ENCODE data around the gene S100A12.

The S100A12 gene

DNA sequence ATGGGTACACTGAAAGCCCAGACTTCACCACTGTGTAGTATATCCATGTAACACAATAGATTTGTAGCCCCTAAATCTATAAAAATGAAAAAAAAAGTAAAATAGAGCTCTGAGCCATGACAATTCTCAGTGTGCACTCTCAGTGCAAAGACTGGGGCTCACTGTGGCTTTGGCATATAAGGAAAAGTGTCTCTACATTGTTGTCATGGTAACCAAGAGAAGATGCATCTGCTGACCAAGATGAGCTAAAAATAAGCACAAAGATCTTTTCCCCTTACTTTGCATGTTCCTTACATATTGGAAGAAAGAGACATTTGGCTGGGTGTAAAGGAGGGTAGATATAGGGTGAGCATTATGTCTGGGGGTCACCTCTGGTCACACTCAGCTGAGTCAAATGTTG is 38.8 kb downstream of the S100A12 start:
- no peak for DNase-seq (ENCODE audit: low read depth in 3 of 3)

DNA sequence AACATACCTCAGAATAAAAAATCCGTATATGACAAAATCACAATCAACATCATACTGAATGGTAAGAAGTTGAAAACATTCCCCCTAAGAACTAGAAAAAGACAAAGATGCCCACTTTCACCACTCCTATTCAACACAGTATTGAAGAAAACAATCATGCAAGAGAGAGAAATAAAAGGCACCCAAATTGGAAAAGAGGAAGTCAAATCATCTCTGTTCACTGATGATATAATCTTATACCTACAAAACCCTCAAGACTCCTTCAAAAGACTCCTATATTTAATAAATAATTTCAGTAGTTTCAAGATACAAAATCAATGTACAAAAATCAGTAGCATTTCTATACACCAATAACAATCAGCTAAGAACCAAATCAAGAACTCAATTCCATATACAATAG is 41.5 kb downstream of the S100A12 start:
- DNase-seq (ENCODE audit: low read depth in 3 of 3), result no peak

DNA sequence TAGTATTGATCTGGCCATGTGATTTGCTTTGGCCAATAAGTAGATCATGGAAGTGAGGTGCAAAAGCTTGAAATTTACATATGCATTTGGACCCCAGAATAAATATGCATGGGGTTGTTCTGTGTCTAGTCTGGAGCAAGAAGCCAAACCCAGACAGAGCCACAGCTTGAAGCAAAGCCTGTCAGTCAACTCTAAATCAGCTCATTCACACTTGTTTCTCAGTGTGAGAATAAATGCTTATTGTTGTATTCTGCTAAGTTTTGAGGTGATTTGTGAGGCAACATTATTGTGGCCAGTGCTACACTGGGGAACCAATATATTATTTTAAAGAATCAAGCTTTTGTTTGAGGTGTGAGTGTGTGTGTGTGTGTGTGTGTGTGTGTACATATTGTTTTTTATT is 50.5 kb downstream of the S100A12 start:
- DNase-seq (ENCODE audit: low read depth in 3 of 3), result no peak

Measured in stimulated activated CD4-positive, alpha-beta T cell treated with anti-CD3 and anti-CD28 coated beads, TNF-alpha, amount 100 ng/mL, for 24 hours (primary cell).